Panc1 (cell line): ENCODE data around the gene CDK17. TPM values are rescaled to one million over a fixed set of nuclear protein-coding genes. Genes with fewer than 3 reads are reported as not detected.

Experiments used
- ATAC-seq: fragments of 200-7000 bp; cut with Tn5 transposase; 2 replicates; pipeline ENCODE4 v1.9.1; 2020; ENCODE audit warnings: mild to moderate bottlenecking, moderate library complexity
- BruUV-seq: library from RNA; stranded (reverse); fragments of 400-500 nt; replicated peaks from 2 replicates; lab custom pipeline; 2021; lab: Mats Ljungman, UMichigan
- CTCF ChIA-PET: fragments of 300-600 bp; sonication (Branson Sonifier 250); formaldehyde crosslinking; loops from one replicate; lab custom pipeline; 2022; ENCODE audit warnings: antibody characterized with exemption; lab: Charles Lee
- POLR2A ChIA-PET: fragments of 300-600 bp; sonication (Branson Sonifier 250); formaldehyde crosslinking; loops from one replicate; lab custom pipeline; 2022; ENCODE audit warnings: antibody characterized with exemption; lab: Charles Lee
- DNase-seq: peaks from one replicate; pipeline ENCODE4 v3.0.0-alpha.2; 2010; ENCODE audit warnings: low read depth, low spot score
- H3K27ac ChIP-seq: 2 replicates; pipeline ENCODE4 v1.5.1; 2011; ENCODE audit warnings: mild to moderate bottlenecking, low read length, inconsistent platforms
- H3K27me3 ChIP-seq: fragments of 200-500 bp; sonication (Bioruptor generic); 2 replicates; pipeline ENCODE4 v1.6.0; 2014; ENCODE audit warnings: low read length, inconsistent platforms; ENCODE audit not compliant: control insufficient read depth, insufficient read depth
- H3K36me3 ChIP-seq: fragments of 200-500 bp; sonication (Bioruptor generic); 2 replicates; pipeline ENCODE4 v1.5.1; 2014; ENCODE audit warnings: inconsistent platforms, mild to moderate bottlenecking, low read length, moderate library complexity; ENCODE audit not compliant: control insufficient read depth, insufficient read depth
- H3K4me1 ChIP-seq: 2 replicates; pipeline ENCODE4 v1.5.1; 2011; ENCODE audit warnings: inconsistent platforms, mild to moderate bottlenecking, low read length, moderate library complexity; ENCODE audit not compliant: control insufficient read depth, insufficient read depth
- H3K4me3 ChIP-seq, 2 experiments: 2 replicates each; pipeline ENCODE4 v1.5.1; 2011 to 2012; ENCODE audit warnings: low read depth in 2 of 2, low read length in 2 of 2, mild to moderate bottlenecking in 2 of 2, inconsistent platforms in 1 of 2, moderate library complexity in 1 of 2
- H3K9me3 ChIP-seq: fragments of 200-500 bp; sonication (Bioruptor generic); 2 replicates; pipeline ENCODE4 v1.5.1; 2014; ENCODE audit warnings: low read depth, mild to moderate bottlenecking, inconsistent platforms, low read length, moderate library complexity; ENCODE audit not compliant: control insufficient read depth, insufficient read depth
- CTCF ChIP-seq: fragments of 450-650 bp; IDR thresholded peaks from 2 replicates; pipeline ENCODE4 v1.5.1; 2017; ENCODE audit warnings: mild to moderate bottlenecking
- POLR2AphosphoS5 ChIP-seq: IDR thresholded peaks from 2 replicates; pipeline ENCODE4 v1.6.1; 2012; ENCODE audit warnings: mild to moderate bottlenecking, low read depth, low read length, moderate library complexity
- SIN3A ChIP-seq: IDR thresholded peaks from 2 replicates; pipeline ENCODE4 v1.6.1; 2012; ENCODE audit warnings: low read depth, mild to moderate bottlenecking, low read length, moderate library complexity, borderline replicate concordance; ENCODE audit not compliant: insufficient read depth
- TCF7L2 ChIP-seq: IDR thresholded peaks from 2 replicates; pipeline ENCODE4 v1.6.1; 2011; ENCODE audit warnings: mild to moderate bottlenecking, low read depth, low read length, inconsistent platforms
- in situ Hi-C: cut with HindIII; loops from 2 replicates; pipeline ENCODE4 v1.10.0; 2016; ENCODE audit warnings: low sequenced_read_pairs, low pct_unique_long_range_greater_than_20kb
- intact Hi-C: fragments of 100-400 bp; cut with micrococcal nuclease; formaldehyde crosslinking; loops from one replicate; pipeline ENCODE4 v1.10.0; 2022; ENCODE audit not compliant: unreplicated experiment
- total RNA-seq: library from RNA; stranded (reverse); gene quantifications from one replicate; pipeline ENCODE4 v1.2.1, GENCODE V29; 2021; ENCODE audit not compliant: unreplicated experiment
- TF ChIP-seq, protein P1 (sequence below), 2 experiments: IDR thresholded peaks; 2 replicates each; pipeline ENCODE4 v1.6.1; 2011 to 2012; ENCODE audit warnings: low read depth in 2 of 2, control low read depth in 1 of 2, low read length in 1 of 2, mild to moderate bottlenecking in 1 of 2, moderate library complexity in 1 of 2; ENCODE audit not compliant: insufficient read depth in 1 of 2

Gene CDK17
- total RNA-seq, 1 experiment from 2014 or later = 23.2 TPM

DNA sequence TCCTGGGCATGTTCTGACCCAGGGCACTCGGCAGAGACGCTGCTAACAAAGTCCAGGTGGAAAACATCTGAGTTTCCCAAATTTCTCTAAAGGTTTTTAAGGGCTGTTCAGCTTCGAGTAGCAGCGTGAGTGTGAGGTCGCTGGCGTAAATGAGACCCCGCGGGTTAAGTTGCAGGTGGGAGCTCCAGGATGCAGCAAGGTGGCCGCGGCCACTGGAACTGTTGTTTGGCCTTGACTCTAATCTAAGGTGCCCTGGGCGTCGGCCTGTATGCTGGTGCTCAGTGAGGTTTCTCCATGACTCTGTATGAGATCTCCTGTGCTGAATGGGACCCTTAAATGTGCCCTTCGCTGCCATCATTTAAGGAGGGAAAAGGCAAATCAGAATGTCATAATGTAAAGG lies 155.4 kb downstream of the CDK17 start:
- Histone ChIP-seq H3K36me3 (no peaks in the 10 kb centered on the region), H3K9me3 (no peaks in the 10 kb centered on the region), H3K27ac (no peak overlapping the region), H3K4me3 (no peak overlapping the region), H3K4me1 (no peaks in the 10 kb centered on the region), H3K27me3 (no peaks in the 10 kb centered on the region)
- no TSS peak for BruUV-seq
- no peak for TF ChIP-seq POLR2AphosphoS5
- TF ChIP-seq CTCF = no peak
- TF ChIP-seq TCF7L2 = no peak
- TF ChIP-seq SIN3A = no peak
- TF ChIP-seq, protein P1, sequence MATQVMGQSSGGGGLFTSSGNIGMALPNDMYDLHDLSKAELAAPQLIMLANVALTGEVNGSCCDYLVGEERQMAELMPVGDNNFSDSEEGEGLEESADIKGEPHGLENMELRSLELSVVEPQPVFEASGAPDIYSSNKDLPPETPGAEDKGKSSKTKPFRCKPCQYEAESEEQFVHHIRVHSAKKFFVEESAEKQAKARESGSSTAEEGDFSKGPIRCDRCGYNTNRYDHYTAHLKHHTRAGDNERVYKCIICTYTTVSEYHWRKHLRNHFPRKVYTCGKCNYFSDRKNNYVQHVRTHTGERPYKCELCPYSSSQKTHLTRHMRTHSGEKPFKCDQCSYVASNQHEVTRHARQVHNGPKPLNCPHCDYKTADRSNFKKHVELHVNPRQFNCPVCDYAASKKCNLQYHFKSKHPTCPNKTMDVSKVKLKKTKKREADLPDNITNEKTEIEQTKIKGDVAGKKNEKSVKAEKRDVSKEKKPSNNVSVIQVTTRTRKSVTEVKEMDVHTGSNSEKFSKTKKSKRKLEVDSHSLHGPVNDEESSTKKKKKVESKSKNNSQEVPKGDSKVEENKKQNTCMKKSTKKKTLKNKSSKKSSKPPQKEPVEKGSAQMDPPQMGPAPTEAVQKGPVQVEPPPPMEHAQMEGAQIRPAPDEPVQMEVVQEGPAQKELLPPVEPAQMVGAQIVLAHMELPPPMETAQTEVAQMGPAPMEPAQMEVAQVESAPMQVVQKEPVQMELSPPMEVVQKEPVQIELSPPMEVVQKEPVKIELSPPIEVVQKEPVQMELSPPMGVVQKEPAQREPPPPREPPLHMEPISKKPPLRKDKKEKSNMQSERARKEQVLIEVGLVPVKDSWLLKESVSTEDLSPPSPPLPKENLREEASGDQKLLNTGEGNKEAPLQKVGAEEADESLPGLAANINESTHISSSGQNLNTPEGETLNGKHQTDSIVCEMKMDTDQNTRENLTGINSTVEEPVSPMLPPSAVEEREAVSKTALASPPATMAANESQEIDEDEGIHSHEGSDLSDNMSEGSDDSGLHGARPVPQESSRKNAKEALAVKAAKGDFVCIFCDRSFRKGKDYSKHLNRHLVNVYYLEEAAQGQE (IDR thresholded peaks at IDR 0.05; ENCODE audit: insufficient read depth in 1 of 2, low read depth in 2 of 2, low read length in 1 of 2) = no peak
- ChIA-PET POLR2A (no interaction called here), CTCF (no interaction called here)
- ATAC-seq (no peak), DNase-seq (no peak)
- in situ Hi-C loops = no loop called here
- intact Hi-C loops = no loop called here

- no peak for DNase-seq
- CTCF ChIA-PET = no interaction called here
- intact Hi-C loops (no loop called here), in situ Hi-C loops (no loop called here)
- H3K27ac ChIP-seq = no peak overlapping the region
- H3K4me1 ChIP-seq = peaks cover 3% of the 10 kb centered on the region; the same call in 1 of the 2 replicates
- no peaks in the 10 kb centered on the region for H3K9me3 ChIP-seq
- POLR2A ChIA-PET = no interaction called here
- no TSS peak for BruUV-seq
- TF ChIP-seq, protein P1 (IDR thresholded peaks at IDR 0.05; ENCODE audit: insufficient read depth in 1 of 2, low read depth in 2 of 2, low read length in 1 of 2) = no peak
- TF ChIP-seq POLR2AphosphoS5 (no peak), TCF7L2 (no peak), SIN3A (no peak), CTCF (no peak)
- ATAC-seq = no peak
- H3K36me3 ChIP-seq = no peaks in the 10 kb centered on the region
- H3K4me3 ChIP-seq = no peak overlapping the region
- H3K27me3 ChIP-seq = no peaks in the 10 kb centered on the region
These were observed 157.6 kb downstream of the CDK17 start for GRCh38 chr12:96242597-96242996.
